Skeletal muscle cell (primary cell): ENCODE measurements around the gene MED27.

Experiments used
- DNase-seq: peaks from one replicate; pipeline ENCODE4 v3.0.0-alpha.2; 2010; ENCODE audit warnings: low read depth
- H3K4me3 ChIP-seq: 2 replicates; pipeline ENCODE4 v1.5.1; 2011; ENCODE audit warnings: low read depth, mild to moderate bottlenecking, control low read depth, low read length, moderate library complexity

The MED27 gene

GRCh38 chr9:132079391-132080091 lies at the start of gene MED27:
Gene MED27, minus strand, starts transcription at chr9:132079867. Its CDS starts 23 bp downstream, at chr9:132079844.
- peak; percentile 45 for DNase-seq

GRCh38 chr9:132127888-132128534 lies 48.3 kb upstream of the MED27 start:
- no peak for DNase-seq
- H3K4me3 ChIP-seq = no peak overlapping the region

More at GRCh38 chr9:132079391-132080091, at the start of gene MED27:
- peak within 1 kb of the TSS; percentile 80 for H3K4me3 ChIP-seq

GRCh38 chr9:132126680-132127236 lies 47.1 kb upstream of the MED27 start:
- H3K4me3 ChIP-seq = no peak overlapping the region
- no peak for DNase-seq

- H3K4me3 ChIP-seq = no peak overlapping the region
- no peak for DNase-seq
Observed at GRCh38 chr9:132125944-132126679, 46.4 kb upstream of the MED27 start.

- DNase-seq = no peak
- H3K4me3 ChIP-seq = no peak overlapping the region
Observed at GRCh38 chr9:132125361-132125760, 45.7 kb upstream of the MED27 start.

GRCh38 chr9:132124800-132125199 lies 45.1 kb upstream of the MED27 start:
- no peak for DNase-seq
- no peak overlapping the region for H3K4me3 ChIP-seq

- H3K4me3 ChIP-seq = no peak overlapping the region
- DNase-seq = no peak
Observed at GRCh38 chr9:132121021-132121420, 41.4 kb upstream of the MED27 start.

GRCh38 chr9:132117694-132118093 lies 38.0 kb upstream of the MED27 start:
- no peak overlapping the region for H3K4me3 ChIP-seq
- DNase-seq = no peak

- H3K4me3 ChIP-seq = no peak overlapping the region
- DNase-seq = no peak
Observed at GRCh38 chr9:132116583-132116982, 36.9 kb upstream of the MED27 start.

GRCh38 chr9:132114102-132114707 lies 34.5 kb upstream of the MED27 start:
- peak; percentile 12 for DNase-seq
- no peak overlapping the region for H3K4me3 ChIP-seq

- H3K4me3 ChIP-seq = no peak overlapping the region
- DNase-seq = no peak
Observed at GRCh38 chr9:132109291-132109690, 29.6 kb upstream of the MED27 start.

GRCh38 chr9:132108728-132109127 lies 29.1 kb upstream of the MED27 start:
- H3K4me3 ChIP-seq = no peak overlapping the region
- no peak for DNase-seq

GRCh38 chr9:132099741-132100407 lies 20.2 kb upstream of the MED27 start:
- no peak for DNase-seq
- H3K4me3 ChIP-seq = no peak overlapping the region

- DNase-seq = no peak
- no peak overlapping the region for H3K4me3 ChIP-seq
Observed at GRCh38 chr9:132099167-132099566, 19.5 kb upstream of the MED27 start.

GRCh38 chr9:132094314-132094791 lies 14.7 kb upstream of the MED27 start:
- H3K4me3 ChIP-seq = no peak overlapping the region
- peak; percentile 63 for DNase-seq

- H3K4me3 ChIP-seq = no peak overlapping the region
- DNase-seq = no peak
Observed at GRCh38 chr9:132090771-132091170, 11.1 kb upstream of the MED27 start.

GRCh38 chr9:132087438-132088030 lies 7.9 kb upstream of the MED27 start:
- no peak for DNase-seq
- H3K4me3 ChIP-seq = no peak overlapping the region

- no peak for DNase-seq
- H3K4me3 ChIP-seq = no peak overlapping the region
Observed at GRCh38 chr9:132082188-132082587, 2.5 kb upstream of the MED27 start.
